Activated effector memory CD4-positive, alpha-beta T cell treated with Interleukin-2 at 50 U/mL for 16 hours (primary cell): Measurements from ENCODE around the gene CAMSAP1.

Source experiments
- DNase-seq: peaks from one replicate; pipeline ENCODE4 v3.0.0-alpha.2; 2020

CAMSAP1 gene

DNA sequence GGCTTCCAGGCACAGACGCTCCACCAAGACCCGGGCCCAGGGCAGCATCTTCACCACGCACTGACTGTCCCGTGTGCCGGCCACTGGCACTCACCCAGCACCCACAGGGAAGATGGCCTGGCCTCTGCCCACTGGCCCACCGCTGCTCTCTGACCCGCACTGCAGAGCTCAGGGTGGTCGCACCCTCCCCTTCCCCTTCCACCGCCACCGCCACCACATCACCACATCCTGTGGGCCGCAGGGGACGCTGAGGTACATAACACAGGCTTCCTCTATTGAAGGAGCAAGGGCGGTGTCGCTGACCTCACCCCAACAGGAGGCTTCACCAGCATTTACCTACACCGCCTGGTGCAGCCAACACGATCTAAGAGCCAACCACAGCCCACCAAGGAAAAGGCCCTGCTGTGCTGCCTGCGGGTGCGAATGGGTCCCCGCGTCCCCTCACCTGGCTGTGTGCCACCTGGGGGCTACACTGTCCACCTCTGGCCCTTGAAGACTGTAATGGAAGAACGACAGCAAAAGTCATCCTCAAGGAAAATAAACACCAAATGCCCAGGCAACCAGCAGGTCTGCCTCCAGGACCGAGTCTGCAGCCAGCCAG, 101.8 kb downstream of the CAMSAP1 start:
- DNase-seq, result no peak

DNA sequence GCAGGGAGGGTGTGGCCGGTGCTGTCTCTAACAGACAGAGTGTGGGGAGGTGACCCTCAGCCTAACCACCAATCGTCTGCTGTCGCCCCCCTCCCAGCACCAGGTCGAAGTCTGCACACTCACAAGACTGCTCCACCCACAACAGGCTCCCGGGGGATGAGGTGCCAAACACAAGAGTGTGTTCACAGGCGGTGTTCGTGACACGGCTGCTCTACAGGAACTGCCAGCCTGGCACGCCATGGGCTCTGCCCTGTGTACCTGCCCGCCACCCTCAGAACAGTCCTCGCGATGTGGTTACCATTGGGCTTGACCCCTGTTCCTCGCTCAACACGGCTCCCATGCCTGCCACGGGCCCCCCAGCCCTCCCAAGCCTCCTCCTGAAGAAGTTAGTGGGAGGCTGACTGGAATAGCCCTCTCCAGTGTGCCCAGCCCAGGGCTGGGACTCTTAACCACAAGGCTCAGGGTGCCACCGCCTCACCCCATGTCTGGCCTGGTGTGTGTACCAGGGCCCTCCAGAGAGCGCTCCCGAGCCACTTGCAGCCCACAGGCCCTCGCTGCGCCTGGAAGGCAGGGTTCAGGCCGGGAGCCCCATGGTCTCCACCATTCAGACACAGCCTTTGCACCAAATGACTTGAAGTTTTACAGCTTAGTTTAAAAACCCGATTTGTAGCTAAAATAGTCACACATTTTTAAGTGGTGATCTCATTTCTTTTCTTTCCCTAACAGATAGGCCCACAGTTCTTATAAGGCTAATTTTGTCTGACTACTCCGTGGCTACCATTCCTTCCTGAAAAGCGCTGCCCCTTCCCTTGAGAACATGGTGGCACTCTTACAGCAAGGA, 102.5 kb downstream of the CAMSAP1 start:
- no peak for DNase-seq

DNA sequence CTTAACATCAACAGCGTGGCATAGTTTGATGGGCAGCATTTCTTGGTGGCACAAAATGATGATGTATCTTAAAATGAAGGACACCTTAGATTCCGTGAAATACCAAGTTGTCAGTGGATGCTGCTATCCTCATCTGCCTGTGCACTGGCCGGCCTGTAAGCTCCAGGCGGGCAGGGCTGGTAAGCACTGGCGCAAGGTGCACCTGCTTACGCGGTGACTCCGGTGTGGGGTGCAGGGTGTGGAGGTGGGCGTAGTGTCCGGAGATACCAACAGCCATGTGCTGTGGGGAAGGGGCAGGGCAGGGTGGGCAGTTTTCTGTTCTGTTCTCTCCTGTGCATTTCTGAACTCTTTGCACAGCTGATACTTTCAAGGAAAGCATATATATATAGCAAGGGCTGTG, 103.9 kb downstream of the CAMSAP1 start:
- no peak for DNase-seq

DNA sequence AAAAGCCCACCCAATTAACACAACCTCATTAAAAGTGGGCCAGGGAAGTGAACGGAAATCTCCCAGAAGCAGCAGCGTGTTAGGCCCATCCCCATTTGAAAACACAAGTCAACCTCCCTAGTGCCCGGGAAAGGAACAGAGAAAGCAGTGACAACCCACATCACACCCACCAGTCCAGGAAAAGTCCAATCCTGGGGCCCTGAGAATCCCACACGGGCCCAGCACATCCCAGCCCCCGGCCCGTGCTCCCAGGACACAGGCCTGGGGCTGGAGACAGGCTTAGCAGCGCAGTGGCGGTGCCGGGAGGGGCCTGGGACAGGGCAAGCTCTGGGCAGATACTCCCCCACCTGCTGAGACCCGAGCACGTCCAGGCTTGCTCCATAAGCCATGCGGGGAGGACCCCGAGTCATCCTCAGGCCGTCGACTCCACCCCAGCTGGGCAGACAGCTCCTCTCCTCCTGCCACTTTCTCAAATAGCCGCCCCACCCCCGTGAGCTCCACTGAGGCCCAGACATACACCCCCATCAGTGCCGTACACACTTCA, 104.4 kb downstream of the CAMSAP1 start:
- DNase-seq, result no peak

DNA sequence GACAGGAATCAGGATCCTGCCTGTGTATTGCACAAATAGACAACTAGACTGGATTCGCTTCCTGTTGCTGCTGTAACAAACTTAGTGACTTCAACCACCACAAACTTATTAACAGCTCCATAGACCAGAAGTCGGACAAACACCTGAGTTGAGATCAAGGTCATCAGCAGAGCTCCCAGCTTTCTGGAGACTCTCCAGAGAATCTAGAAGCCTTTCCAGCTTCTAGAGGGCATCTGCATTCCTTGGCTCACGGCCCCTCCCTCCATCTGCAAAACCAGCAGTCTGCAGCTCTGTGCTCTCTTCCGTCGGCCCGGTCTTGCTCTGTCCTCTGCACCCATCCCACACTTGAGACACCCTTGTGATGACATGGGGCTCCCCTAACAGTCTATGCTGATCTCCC, 106.3 kb downstream of the CAMSAP1 start:
- DNase-seq, result no peak

DNA sequence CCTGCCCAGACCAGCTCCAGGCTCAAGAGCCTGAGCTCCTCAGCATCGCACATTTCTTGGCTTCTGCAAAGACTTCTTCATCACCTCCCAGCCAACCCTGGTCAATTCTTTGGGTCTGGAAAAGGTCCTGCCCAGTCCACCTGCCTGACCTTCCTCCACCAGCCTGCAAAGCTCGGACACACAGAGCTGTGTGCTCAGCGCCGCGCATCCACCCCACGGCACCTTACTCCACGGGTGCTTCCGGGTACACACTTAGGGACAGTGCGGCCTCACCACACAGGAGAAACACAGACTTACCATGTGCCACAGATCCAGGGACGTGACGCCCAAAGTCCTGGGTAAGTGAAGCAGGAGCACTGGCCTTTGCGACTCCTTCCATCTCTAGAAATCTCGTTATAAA, 108.1 kb downstream of the CAMSAP1 start:
- no peak for DNase-seq

DNA sequence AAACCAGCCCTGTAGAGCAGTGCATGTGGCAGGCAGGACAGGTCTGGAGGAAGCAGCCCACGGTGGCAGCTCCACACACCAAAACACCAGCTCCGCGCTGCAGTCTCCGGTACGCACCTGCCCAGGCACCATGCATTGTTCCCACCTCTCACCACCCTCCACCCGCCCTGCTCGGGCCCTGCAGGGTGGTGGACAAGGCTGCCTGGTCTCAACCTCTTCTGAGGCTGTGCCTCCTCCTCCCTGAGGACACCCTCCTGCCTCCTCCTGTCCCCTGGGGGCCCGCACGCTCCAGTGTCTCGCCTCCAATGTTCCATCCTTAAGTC, 109.1 kb downstream of the CAMSAP1 start:
- DNase-seq, result no peak

DNA sequence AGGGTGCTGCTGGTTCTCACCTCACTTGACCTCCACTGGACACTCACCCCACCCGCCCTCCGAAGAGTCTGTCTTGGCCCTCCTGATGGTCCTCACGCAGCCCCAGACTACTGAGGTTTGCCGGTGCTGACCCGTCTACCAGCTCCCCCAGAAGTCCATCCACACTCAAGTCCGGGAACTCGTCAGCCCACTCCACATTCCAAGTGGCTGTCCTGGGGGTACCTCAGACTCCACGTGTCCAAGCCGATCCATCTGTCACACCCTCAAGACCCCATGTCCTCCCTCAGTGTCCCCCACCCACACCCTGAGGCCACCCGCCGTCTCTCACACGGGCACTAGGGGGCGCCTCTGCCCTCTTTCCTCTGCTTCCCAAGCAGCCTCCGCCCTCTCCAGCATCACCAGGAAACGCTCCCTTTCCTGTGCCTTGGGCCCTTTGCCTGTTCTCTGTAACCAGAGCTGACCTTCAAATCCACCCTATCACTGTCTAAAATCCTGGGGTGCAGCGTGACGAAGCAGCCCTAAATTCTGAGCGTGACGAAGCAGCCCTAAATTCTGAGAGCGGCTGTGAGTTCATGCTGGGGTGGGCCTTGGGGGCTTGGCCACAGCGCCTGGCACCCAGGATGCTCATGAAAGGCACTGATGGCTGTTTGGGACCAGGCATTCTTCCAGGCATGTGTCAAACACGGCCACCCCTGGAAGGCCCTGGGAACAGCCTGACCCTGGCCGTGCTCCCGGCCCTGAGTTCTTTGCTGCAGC, 109.7 kb downstream of the CAMSAP1 start:
- no peak for DNase-seq

DNA sequence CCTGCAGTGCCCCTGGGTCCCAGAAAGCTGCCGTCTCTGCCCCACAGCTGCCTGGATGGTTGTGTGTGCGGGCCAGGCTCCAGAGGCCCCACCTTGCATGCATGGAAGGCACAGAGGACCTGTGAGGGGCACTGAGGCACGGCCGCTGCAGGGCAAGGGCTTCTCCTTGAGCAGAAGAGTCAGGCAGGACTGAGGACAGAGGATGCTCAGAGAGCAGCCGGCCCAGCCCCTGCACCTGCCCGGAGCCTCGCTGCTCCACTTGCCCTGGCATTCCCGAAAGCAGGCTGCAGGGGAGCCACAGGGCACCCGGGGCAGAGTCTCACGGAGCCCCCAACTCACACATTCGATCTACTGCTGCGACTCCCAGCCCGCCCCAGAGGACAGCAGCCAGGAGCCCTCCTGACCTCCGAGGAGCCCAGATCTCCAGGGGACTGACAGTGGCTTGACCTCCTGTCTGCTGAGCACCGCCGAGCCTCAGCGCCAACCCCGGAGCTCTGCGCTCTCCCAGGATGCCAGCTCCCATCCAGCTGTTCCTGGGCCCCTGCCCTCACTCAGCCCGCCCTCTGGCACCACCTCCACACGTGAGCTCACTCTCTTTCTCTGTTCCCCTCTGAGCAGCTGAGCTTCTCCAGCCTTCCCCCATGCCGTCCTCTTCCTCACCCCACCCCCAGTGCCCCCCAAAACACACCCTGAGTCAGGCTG, 110.4 kb downstream of the CAMSAP1 start:
- DNase-seq, result no peak

DNA sequence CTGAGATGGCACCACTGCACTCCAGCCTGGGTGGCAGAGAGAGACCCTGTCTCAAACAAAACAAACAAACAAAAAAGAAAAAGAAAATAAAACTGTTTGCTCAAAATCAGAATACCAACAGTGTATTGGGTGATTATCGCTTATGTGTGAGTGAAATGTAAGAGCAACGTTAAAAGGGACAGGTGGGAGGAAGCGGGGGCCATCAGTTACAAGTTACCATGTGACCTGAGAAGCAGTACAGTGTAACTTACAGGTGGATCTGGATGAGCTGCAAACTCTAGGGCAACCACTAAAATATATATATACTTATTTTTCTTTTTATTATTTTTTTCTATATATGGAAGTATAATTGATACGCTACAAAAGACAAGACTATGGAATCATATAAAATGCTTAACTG, 112.0 kb downstream of the CAMSAP1 start:
- no peak for DNase-seq

DNA sequence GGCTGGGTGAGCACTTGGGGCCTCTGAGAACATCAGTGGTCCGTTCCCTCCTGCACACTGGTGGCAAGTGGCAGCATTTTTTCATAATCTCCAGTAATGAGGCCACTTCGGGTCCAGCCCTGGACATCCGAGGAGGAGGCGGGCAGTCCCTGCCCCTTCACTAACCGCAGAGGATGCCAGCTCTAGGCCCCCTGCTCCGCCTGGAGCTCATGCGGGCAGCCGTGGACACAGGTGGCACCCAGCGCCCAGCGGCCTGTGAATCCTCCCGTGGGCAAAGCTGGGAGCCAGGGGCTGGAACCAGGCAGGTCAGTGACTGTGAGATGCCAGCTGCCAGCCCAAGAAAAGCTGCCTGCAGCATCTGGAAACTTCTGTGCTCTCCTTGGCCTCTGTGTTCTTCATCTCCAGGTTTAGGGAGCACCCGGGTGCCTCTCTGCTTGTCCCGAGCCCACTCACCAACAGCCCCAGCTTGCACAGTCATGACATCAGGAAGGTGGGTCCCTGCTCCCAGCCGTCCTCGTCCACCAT, 112.9 kb downstream of the CAMSAP1 start:
- no peak for DNase-seq

DNA sequence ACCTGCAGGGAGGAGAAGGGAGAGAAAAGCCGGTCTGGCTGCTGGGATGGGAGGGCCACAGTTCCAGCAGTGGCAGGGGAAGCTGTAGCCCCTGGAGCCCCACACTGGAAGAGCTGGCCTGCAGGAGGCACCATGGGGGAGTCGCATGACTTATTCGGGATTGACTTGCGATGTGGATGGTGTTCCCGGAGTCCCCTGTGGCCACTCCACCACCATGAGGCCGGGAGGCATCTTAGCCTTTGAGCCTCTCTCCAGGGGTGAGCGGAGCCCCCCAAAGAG, 113.3 kb downstream of the CAMSAP1 start:
- no peak for DNase-seq

DNA sequence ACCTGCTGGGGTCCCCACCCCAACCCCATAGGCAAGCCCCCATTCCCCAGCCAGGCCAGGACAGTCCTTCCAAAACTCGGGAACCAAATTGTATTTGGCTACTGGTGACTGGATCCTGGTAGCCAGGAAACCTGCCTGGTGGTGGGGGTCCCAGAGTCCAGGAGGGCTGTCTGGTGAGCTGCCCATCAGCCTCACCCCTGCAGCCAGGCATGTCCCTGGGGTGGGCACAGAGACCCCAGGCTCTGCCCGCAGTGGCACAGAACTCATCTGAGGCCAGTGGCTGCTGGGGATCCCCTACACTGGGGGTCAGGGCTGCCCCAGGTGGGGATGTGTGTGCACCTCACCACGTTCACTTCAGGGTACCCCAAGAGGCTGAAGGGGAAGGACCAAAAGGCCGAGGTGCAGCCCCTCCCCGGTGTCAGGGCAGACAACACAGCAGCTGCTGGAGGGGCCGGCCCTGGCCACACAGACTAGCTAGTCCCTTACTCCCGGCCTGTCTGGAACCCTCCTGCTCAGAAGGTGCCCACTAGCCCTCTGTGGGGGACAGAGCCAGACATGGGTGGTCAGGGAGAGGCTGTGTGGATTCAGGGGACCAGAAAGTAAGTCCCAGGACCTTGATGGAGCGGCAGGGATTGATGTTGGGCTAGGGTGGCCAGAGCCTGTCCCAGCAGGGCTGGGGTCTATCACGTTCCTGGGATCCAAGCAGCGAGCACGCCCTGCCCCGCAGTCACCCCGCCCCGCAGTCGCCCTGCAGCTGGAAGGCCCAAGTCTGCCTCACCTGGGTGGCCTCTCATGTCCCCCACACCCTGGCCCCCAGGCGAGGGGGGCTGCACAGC, 113.9 kb downstream of the CAMSAP1 start:
- DNase-seq, result no peak

DNA sequence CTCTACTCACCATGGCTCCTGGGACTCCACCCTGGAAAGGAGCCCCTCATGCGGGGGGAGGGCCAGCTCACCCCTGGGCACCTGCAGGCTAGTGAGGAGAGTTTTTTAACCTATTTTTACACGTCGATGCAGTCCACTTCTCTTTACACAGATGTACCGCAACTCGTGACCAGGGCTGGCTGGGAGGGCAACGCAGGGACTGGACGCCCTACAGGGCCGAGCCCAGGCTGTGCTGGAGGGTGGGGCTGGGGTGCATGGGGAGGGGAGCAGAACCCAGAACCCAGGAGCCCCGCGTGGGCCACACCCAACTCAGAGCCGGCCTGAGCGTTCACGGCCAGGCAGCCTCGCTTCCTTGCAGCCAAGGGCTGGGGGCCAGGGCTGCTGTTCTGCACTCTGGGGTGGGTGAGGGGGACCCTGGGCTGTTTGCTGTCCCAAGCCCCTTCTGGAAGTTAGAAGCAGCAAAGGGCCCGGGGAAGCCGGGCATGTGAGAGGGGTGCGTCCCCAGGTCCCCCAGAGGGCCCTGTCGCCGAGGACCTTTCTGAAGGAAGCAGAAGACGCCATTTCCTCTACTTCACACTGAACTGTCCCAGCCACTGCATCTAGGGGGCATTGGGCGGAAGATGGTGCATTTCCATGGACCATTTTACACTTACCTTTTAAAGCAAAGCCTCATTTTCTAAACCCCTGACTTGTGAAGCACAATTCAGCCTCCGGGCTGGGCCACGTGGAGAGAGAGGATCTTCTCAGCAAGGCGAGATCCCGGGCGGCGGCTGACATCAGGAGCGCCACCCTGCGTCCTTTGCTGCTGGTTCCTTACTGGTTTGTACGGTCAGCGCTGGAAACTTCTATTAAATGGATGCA, 114.8 kb downstream of the CAMSAP1 start:
- no peak for DNase-seq

DNA sequence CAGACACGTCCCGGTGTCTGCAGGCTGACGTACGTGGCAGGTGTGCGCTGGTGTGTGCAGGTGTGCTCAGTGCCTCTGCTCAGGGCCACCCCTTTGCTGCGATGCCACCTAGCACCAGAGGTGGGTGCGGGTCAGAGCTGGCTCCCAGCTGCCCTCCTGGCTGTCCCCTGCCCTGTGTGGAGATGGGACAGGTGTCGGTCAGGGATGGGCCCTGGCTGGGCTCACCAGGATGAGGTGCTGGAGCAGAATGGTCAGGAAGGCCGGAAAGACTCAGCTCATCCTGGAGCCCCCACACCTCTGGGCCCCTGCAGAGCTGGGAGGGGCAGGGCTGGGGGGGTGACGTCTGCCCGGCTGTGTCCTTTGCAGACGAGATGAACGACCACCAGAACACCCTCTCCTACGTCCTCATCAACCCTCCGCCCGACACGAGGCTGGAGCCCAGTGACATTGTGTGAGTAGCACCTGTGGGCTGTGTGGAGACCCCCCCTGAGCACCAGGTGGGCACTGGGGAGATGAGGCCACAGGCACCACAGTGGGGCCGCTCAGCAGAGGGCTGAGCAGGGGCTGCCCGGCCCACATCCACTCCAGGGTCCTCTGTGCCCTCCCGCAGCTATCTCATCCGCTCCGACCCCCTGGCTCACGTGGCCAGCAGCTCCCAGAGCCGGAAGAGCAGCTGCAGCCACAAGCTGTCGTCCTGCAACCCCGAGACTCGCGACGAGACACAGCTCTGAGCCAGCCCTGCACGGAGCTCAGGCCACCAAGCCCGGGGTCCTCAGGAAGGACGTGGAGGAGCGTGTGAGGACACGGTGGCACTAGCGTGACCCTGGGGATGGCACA, 115.7 kb downstream of the CAMSAP1 start:
- no peak for DNase-seq

DNA sequence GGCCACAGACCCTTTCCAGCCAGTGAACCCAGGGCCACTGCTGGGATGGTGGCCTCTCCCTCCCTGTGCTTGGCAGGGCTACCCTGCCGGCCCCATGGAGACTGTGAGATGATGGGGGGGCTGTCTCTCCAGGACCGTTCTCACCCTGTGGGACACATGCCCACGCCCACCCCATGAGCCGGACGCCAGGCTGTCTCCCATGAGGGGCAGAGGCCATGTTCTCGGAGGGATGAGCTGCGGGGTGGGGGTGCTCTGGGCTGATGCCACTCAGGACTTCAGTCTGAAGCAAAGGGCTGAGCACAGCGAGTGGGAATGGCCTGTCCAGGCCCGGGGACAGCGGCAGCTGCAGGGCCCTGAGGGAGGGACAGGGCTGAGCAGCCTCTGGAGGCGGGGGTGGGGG, 116.5 kb downstream of the CAMSAP1 start:
- DNase-seq, result no peak

DNA sequence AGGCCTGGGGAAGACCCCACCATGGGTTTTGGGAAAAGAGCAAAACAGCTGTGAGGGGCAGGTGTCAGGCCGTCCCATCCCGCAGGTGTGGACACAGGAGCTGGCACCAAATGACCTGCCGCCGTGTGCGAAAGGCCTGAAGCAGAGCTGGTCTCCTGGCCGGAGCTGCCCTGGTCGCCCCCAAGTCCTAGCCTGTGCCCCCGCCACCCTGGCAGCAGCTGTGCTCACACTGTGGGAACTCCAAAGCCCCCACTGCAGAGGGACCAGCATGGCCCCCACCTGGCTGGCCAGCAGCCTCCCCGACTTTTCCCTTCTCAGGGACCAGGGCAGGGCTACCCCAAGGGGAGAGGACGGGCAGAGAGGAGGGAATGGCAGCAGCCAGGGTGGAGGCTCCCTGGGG, 117.0 kb downstream of the CAMSAP1 start:
- no peak for DNase-seq

DNA sequence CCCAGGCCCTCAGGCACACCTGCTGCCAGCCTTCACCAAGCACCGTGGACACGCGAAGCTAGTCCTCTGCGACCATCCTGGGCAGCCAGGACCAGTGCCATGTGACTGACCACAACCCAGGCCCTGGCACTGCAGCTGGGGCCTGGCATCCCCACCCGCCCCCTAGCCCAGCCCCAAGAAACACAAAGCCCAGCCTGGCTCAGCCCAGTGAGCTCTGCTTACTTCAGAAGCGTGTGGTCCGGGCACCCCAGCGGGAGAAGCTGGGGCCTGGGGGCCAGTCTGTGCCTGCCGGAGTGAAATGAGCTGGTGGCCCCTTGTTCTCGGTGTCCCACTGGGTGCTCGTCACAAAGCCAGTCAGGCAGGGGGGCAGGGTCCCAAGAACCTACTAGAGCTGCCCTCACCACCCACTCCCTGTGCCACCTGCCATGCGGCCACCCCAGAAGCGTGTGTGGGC, 117.5 kb downstream of the CAMSAP1 start:
- no peak for DNase-seq

DNA sequence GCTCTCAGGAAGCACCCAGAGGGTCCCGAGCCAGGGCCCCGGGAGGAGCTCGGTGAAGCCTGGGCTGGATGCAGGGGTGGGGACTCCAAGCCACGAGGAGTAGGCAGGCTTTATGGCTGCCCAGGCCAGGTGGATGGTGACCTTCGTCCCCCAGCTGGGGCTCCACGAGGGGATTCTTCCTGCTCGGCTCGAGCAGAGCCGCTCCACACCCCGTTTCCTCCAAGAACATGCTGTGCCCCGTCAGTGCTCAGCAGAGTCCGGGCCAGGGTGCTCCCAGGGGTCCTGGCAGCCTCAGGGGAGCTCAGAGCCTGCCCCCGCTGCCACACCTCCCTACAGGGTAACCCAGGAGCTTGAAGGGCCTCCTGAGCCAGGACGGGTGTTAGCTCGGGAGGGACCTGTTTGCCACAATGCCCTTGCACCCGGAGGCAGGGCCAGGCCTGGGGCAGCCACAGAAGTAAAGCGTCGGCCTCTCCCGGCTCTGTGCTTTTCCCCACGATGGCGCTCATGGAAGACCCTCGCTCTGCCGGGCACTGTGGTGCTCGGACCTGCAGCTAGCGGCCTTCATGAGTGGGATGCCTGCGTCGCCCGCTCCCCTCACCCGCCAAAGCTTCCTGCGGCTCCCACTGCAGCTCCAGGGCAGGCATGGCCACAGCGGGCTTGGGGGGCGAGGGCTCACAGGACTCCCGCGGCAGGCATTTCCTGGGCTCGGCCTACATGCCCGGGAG, 118.6 kb downstream of the CAMSAP1 start:
- no peak for DNase-seq
